CD4-positive, alpha-beta T cell treated with Interleukin-21 for 1 hour (primary cell): Measurements from ENCODE around the gene STYX.

ENCODE experiments used
- DNase-seq: peaks from one replicate; pipeline ENCODE4 v3.0.0-alpha.2; 2020

STYX gene

DNA sequence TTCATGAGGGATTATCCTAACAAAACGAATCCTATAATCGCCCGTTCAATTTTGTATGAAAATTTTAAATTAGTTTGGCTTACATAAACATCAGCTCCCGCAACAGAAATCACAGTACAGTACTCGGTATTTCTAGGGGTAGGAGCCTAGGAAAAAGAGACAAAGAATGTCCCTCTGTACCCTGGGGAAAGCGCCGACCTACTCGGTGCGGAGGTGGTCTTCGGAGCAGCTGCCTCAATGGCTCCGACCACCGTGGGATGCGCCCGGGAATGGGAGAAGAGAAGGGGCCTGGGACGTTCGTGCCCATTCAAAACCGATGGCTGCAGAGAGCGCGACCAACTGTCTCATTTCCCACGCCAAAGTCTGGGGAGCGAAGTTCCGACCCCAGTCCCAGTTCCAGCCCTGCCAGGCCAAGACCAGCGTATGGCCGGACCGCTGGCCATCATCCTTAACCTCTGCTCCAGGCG lies 60.8 kb downstream of the STYX start:
- no peak for DNase-seq

DNA sequence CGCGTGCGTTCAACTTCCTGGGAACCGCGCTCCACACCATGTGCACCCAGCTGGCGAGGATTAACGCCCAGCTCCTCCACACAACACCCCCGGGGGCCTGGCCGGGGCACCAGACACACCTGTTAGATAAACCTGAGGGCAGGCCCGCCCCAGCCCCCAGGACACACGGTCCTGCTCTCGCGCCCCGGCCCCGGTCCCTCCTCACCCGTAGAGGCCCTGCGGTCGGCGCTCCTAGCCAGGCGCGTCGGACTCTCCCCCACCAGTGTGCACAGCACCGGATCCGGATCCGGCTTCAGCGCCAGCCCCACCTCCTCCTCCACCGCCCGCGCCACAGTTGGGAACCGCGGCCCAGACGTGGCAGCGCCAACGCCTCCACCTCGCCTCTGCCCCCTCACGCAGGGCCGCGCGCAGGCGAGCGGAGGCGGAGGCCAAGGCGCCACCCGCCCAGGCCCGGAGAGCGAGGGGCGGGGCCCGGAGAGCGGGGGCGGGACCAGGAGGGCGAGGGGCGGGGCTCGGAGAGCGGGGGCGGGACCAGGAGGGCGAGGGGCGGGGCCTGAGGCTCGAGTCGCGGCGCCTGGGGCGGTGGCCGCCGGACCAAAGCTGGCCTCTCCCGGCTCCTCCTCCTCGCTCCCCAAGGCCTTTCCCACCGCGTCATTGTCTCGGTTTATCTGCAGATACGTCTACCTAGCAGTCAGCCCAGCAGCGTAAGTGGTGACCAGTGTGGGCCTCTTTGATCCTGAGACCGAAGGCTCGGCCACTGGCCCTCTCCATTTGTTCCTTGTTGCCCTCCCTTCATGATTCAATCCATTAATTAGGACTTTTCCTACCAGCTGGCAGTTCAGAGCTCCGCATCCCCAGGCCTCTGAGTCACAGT lies 61.5 kb downstream of the STYX start, which contains the start of gene GNPNAT1:
TSS of gene GNPNAT1 (minus strand) at position 385 of the 874 bp plus-strand sequence. CDS start 6,957 bp downstream, outside the sequence.
- DNase-seq: peak; percentile 92

DNA sequence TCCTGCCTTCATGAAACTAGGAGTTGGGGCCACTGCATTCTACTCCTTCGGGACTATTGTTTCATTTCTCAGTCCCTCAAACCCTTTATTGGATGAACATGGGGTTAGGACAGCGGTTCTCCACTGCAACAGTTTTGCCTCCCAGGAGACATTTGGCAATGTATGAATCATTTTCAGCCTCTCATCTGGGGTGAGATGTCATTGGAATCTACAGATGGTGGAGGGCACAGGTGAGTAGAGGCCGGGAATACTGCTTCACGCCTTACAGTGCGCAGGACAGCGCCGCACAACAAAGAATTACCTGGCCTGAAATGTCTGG lies 62.1 kb downstream of the STYX start:
- DNase-seq: no peak

DNA sequence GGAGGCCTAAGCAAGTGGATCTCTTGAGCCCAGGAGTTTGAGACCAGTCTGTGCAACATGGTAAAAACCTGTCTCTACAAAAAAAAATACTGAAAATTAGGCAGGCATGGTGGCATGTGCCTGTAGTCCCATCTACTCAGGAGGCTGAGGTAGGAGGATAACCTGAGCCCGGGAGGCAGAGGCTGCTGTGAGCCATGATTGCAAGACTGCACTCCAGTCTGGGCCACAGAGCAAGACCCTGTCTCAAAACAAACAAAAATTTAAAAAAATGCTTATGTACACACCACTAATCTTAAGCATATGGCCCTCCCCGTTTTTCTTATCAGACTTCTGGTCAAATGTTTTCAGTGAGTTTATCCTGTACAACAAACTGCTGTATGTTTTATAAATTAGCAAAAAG lies 63.1 kb downstream of the STYX start:
- no peak for DNase-seq

DNA sequence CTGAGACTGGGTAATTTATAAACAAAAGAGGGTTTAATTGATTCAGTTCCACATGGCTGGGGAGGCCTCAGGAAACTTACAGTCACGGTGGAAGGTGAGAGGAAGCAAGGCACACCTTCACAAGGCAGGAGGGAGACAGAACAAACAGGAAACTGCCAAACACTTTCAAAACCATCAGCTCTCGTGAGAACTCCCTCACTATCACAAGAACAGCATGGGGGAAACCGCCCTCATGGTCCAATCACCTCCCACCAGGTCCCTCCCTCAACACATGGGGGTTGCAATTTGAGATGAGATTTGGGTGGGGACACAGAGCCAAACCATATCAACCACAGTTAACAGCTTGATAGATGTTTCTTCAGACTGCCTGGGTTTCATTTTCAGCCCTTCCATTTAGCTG lies 67.7 kb downstream of the STYX start:
- peak; percentile 2 for DNase-seq

DNA sequence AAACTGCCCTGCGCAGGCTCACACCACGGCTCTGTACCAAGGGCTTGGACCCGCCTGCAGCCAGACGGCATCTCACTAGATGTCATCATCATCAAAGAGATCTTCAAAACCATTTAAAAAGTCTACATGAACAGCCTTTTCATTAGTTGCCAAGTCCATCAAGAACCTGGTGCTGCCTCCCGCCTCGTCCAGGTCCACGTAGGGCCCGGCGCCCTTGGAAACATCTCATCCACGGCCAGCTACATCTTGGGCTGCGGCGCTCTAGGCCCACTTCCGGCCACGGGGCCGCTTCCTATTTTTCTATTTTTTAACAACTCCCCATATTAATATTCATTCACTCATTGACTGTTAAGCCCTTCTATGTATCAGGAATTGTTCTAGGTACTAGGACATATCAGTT lies 68.9 kb downstream of the STYX start:
- no peak for DNase-seq

DNA sequence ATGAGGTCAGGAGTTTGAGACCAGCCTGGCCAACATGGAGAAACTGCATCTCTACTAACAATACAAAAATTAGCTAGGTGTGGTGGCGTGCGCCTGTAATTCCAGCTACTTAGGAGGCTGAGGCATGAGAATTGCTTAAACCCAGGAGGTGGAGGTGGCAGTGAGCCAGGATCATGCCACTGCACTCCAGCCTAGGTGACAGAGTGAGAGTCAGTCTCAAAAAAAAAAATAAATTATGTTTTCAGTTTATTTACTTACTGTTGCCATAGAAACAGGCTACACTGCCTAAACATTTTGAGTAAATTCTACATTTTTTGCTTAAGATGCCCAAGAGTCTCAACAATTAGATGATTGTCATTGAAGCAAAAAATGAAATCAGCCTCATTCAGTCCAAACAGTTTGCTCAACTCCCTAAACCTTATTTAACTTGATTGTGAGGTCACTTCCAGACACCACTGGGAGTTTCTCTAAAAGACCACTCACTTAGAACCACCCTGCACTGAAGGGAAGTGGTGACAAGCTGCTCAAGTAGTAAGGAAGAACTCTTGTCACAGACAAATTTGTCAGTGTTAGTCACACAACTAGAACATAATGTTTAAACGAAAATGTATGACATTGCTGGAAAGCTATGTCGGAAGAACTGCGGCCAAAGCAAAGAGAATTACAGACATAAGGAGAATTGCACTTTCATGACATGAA lies 71.2 kb downstream of the STYX start:
- peak; percentile 7 for DNase-seq

DNA sequence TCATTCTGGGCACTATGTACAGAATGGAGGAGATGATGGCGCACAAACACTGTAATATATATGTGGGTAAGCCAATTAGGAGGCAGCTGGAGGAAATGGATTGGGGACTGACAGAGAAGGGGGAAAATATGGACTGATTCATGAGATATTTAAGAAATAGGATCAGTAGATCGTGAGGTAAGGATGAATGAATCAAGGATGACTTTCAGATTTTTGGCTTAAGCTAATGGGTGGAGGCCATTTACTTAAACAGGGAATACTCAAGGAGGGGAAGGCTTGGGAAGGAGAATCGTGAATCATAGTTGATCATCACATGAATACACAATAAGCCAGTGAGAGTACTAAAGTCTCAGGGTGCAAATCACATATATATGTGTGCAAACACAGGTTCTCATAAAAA lies 72.6 kb downstream of the STYX start:
- no peak for DNase-seq

DNA sequence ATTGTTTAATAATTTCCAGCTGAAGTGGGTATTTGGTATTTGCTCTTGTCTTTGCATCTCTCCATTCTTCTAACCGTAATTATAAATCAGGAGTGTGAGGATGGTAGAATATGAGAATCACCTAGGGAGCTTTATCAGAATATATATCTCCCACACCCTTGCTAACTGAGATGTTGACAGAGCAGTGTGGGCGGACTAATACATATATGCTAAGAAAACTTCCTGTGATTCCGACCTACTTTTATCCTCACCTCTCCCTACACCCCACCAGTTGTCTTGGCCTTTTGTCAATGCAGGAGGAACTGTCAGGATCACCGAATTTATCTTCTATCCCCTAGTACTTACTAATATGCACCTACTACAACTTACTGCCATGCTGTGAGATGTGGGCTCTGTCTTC lies 76.1 kb downstream of the STYX start:
- no peak for DNase-seq

DNA sequence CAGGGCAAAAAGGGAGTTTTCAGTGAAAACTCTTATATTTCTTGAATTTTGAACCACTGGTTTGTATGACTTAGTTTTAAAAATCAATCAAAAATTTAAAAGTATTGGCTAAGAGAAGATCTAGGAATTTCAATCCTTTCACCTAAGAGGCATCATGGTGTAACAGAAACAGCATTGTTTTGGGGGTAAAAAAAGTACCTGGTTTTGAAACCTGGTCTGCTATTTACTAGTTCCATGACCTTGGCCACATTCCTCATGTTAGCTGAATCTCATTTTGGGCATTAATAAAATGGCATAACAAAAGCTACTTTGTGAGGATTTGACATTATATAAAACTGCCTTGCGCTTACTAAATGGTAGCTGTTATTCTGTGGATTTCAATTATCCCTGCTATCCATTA lies 78.1 kb downstream of the STYX start:
- DNase-seq: no peak

DNA sequence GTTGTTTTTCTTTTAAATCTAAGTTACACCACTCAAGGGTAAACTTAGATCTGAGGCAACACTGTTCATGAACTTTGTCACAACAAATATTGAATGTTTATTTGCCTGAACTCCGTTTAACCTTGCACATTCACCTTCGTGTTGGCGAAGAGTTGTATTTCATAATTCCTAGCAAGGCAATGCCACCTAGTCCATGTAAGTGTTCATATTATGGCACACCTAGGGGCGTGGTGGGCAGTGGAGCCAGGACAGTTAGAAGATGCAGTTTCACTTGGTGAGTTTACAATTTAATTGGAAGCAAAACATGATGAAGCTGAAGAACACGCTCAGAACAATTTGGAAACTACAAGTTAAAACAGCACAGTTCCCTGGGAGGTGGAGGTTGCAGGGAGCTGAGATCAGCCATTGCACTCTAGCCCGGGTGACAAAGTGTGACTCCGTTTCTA lies 91.9 kb downstream of the STYX start:
- no peak for DNase-seq

DNA sequence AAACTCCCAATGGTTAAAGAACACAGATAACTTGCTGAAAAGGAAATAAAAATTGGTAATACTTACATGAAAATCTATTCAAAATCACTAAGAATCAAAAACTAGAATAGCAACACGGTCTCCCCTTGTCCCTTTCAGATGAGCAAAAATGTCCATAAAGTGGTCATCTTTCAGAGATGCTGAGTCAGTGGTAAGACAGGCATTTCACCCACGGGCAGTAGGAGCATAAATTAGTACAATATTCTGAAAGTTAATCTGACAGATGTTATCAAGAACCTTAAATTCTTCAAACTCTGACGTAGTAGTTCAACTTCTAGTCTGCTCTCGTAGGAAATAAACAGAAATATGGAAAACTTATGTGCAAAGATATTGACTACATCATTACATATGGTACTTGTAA lies 94.5 kb downstream of the STYX start:
- no peak for DNase-seq
